Neural crest cell (in vitro differentiated cells): ENCODE results near the gene NBEAL1. TPM values are rescaled to one million over a fixed set of nuclear protein-coding genes. Genes with fewer than 3 reads are reported as not detected.
"Not testable (repeated sequence)": the region's sequence is repeated elsewhere in the genome, so short reads cannot be mapped to it uniquely, and the experiment has no call there.

Experiments used
- DNase-seq: peaks from one replicate; pipeline ENCODE4 v3.0.0; 2021; ENCODE audit warnings: low read depth, mixed read lengths, low spot score
- H3K27ac Mint-ChIP-seq: one replicate; pipeline ENCODE4 v1.8.0; 2021; ENCODE audit warnings: mild to moderate bottlenecking, mixed read lengths; ENCODE audit not compliant: unreplicated experiment
- H3K27me3 Mint-ChIP-seq: 2 replicates; pipeline ENCODE4 v1.8.0; 2021; ENCODE audit warnings: low read depth, mild to moderate bottlenecking, mixed read lengths
- H3K36me3 Mint-ChIP-seq: 2 replicates; pipeline ENCODE4 v1.8.0; 2021; ENCODE audit warnings: low read depth, mild to moderate bottlenecking, mixed read lengths
- H3K4me1 Mint-ChIP-seq: 2 replicates; pipeline ENCODE4 v1.8.0; 2021; ENCODE audit warnings: mixed read lengths
- H3K4me3 Mint-ChIP-seq: one replicate; pipeline ENCODE4 v1.8.0; 2021; ENCODE audit warnings: mild to moderate bottlenecking, mixed read lengths
- H3K9me3 Mint-ChIP-seq: 2 replicates; pipeline ENCODE4 v1.8.0; 2021; ENCODE audit warnings: mixed read lengths
- long read RNA-seq: library from polyadenylated mRNA; unstranded; transcript quantifications from one replicate; pipeline ENCODE4 v2.0.0, GENCODE V29; 2020
- total RNA-seq: library from RNA; stranded (reverse); gene quantifications from 2 replicates; pipeline ENCODE4 v1.2.1, GENCODE V29; 2021
- TF ChIP-seq, protein P1 (sequence below): fragments of 200-600 bp; sonication (generic); conservative IDR thresholded peaks from 2 replicates; pipeline ENCODE4 v1.5.0; 2021; ENCODE audit warnings: antibody characterized with exemption, mild to moderate bottlenecking

The NBEAL1 gene
- 12.3 and 12.6 TPM in 2 replicates for total RNA-seq
- long read RNA-seq, partial matches to known transcripts = 2 of 4 reads
- long read RNA-seq, other reads (novel, unspliced or antisense) = 2 of 4 reads

DNA sequence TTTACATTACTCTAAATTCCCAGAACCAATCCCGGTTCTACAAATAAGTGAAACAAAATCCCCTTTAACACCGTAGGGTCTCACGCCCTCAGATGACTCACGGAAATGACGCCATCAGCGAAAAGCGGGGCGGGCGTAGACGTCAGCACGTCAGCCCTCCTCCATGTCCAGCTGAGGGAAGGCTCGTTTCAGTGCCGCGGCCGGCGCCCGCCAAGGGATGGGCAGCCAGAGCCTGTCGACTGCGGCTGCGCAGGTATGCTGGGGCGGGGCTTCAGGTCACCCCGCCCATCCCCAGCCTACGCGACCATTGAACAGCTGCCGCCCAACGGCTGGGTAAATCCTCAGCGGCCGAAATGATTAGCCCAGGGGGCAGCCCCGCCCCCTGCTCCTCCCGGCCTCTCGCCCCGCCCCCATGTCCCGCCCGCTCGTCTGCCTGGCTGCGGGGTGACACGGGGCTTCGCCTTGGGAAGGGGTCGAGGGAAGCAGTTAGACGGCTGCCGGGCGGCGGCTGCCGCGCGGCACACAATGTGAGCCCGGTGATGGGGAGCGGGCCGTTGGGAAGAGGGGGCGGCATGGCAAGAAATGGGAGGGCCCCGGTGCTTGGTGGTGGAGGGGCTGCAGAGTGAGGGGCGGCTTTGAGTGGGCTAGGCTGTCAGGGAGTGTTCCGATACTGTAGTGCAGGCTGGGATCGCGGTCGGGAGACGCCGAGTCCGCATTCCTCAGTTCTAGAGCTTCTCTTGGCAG, at the start of gene NBEAL1:
Gene NBEAL1, plus strand, starts transcription at position 420 of the 744 bp plus-strand sequence. CDS start 1,510 bp downstream, outside the sequence.
- Mint-ChIP-seq H3K4me1 (peaks cover 52% of the 10 kb centered on the region), H3K27me3 (peaks cover 4% of the 10 kb centered on the region), H3K4me3 (peak within 1 kb of the TSS; percentile 96), H3K36me3 (no peaks in the 10 kb centered on the region), H3K27ac (peak within 1 kb of the TSS; percentile 94), H3K9me3 (no peaks in the 10 kb centered on the region)
- peak; percentile 97 for DNase-seq
- TF ChIP-seq, protein P1, sequence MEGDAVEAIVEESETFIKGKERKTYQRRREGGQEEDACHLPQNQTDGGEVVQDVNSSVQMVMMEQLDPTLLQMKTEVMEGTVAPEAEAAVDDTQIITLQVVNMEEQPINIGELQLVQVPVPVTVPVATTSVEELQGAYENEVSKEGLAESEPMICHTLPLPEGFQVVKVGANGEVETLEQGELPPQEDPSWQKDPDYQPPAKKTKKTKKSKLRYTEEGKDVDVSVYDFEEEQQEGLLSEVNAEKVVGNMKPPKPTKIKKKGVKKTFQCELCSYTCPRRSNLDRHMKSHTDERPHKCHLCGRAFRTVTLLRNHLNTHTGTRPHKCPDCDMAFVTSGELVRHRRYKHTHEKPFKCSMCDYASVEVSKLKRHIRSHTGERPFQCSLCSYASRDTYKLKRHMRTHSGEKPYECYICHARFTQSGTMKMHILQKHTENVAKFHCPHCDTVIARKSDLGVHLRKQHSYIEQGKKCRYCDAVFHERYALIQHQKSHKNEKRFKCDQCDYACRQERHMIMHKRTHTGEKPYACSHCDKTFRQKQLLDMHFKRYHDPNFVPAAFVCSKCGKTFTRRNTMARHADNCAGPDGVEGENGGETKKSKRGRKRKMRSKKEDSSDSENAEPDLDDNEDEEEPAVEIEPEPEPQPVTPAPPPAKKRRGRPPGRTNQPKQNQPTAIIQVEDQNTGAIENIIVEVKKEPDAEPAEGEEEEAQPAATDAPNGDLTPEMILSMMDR = no peak

DNA sequence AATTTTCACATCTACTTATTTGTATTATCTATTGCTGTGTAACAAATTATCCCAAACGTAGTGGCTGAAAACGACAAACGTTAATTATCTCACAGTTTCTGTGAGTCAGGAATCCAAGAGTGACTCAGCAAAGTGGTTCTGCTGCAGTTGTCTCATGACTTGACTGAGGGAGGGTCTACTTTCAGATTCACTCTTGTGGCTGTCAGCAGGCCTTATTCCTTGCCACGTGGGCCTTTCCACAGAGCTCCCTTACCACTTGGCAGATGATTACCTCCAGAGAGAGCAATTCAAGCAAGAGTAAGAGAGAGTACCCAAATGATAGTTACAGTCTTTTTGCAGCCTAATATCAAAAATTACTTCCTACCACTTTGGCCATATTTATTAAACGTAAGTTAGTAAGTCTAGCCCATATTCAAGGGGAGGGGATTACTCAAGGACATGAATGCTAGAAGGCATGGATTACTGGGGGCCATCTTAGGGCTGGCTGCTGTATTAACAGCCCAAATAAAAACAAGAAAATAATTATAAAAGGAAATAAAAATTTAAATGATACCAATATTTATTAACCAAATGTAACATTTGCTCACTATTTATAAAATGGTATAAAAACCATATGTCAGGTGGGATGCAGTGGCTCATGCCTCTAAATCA, 48.7 kb upstream of the NBEAL1 start:
- H3K4me1 Mint-ChIP-seq = peaks cover 8% of the 10 kb centered on the region
- H3K4me3 Mint-ChIP-seq = no peak overlapping the region
- TF ChIP-seq, protein P1 = no peak
- DNase-seq = no peak
- H3K9me3 Mint-ChIP-seq = no peaks in the 10 kb centered on the region
- H3K27me3 Mint-ChIP-seq = no peaks in the 10 kb centered on the region
- peak overlapping the region; percentile 96 for H3K27ac Mint-ChIP-seq
- H3K36me3 Mint-ChIP-seq = no peaks in the 10 kb centered on the region

DNA sequence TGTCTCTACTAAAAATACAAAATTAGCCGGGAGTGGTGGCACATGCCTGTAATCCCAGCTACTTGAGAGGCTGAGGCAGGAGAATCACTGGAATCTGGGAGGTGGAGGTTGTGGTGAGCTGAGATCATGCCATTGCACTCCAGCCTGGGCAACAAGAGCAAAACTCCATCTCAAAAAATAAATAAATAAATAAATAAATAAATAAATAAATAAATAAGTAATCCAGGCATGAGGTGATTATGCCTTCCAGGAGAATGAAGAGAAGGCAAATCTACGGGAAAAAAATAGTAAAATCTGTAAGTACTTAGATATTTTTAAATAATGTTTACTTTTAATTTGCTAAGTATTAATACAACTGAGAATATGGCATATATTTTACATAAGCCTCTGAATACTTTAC, 45.3 kb upstream of the NBEAL1 start:
- not testable (repeated sequence) for H3K36me3 Mint-ChIP-seq, DNase-seq, H3K9me3 Mint-ChIP-seq, H3K27me3 Mint-ChIP-seq, H3K4me1 Mint-ChIP-seq, H3K27ac Mint-ChIP-seq, H3K4me3 Mint-ChIP-seq

DNA sequence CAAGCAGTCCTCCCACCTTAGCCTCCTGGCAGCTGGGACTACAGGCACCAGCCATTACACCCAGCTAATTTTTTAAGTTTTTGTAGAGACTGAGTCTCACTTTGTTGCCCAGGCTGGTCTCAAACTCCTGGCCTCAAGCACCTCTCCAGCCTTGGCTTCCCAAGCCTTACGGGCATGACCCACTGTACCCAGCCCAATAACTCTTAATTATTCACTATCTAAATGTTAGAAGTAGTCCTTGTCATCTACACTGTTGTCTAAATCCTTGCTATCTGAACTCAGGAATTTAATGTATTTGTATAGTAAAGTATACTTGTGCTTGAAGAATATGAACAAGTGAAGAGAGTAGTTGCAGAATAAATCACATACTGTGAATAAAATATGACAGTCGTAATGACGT, 37.9 kb upstream of the NBEAL1 start:
- no peaks in the 10 kb centered on the region for H3K4me1 Mint-ChIP-seq
- H3K9me3 Mint-ChIP-seq = peaks cover 2% of the 10 kb centered on the region
- H3K4me3 Mint-ChIP-seq = no peak overlapping the region
- TF ChIP-seq, protein P1 = no peak
- DNase-seq = no peak
- H3K27ac Mint-ChIP-seq = no peak overlapping the region
- peaks cover 21% of the 10 kb centered on the region for H3K36me3 Mint-ChIP-seq
- H3K27me3 Mint-ChIP-seq = no peaks in the 10 kb centered on the region

DNA sequence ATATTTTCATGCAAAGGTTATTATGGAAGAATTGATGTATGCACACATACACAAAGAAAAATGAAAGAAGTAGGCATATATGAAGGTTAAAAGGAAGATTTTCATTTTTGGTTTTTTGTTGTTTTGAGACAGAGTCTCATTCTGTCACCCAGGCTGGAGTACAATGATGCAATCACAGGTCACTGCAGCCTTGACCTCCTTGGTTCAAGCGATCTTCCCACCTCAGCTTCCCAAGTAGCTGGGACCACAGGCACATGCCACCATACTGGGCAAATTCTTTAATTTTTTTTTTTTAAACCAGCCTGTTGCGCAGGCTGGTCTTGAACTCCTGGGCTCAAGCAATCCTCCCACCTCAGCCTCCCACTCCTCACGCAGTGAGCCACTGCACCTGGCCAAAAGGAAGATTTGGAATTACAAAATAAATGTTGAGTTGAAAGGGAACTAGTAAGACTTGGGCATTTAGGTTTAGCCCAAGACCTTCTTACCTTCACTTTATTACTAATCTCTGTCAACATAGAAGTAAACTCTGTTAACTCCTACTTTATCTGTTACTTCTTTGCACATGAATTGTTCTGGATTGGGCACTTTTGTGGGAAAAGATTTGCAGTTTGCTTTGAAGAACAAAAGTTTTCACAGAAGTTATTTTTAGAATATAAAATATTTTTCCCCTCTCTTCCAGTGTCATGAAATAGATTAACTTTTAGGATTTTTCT, 31.7 kb upstream of the NBEAL1 start:
- Mint-ChIP-seq H3K9me3 (peaks cover 2% of the 10 kb centered on the region), H3K4me1 (no peaks in the 10 kb centered on the region), H3K27ac (no peak overlapping the region), H3K4me3 (no peak overlapping the region), H3K27me3 (no peaks in the 10 kb centered on the region), H3K36me3 (peaks cover 21% of the 10 kb centered on the region)
- no peak for DNase-seq
- TF ChIP-seq, protein P1 = no peak
